ENCODE results near the gene MAT2A.

The MAT2A gene

GRCh38 chr2:85525029-85525428 lies 13.9 kb upstream of the MAT2A start:
- no peak overlapping the region for H3K4me3 ChIP-seq (ENCODE audit: low read length)
- DNase-seq (ENCODE audit: low read depth): no peak
- no peak for TF ChIP-seq CTCF (IDR thresholded peaks at IDR 0.05; ENCODE audit: insufficient read depth, low read depth, low read length, missing control alignments)

- TF ChIP-seq CTCF (IDR thresholded peaks at IDR 0.05; ENCODE audit: insufficient read depth, low read depth, low read length, missing control alignments): no peak
- DNase-seq (ENCODE audit: low read depth): no peak
- H3K4me3 ChIP-seq (ENCODE audit: low read length): no peak overlapping the region
Observed at GRCh38 chr2:85525567-85525966, 13.4 kb upstream of the MAT2A start.

- no peak for TF ChIP-seq CTCF (IDR thresholded peaks at IDR 0.05; ENCODE audit: insufficient read depth, low read depth, low read length, missing control alignments)
- H3K4me3 ChIP-seq (ENCODE audit: low read length): no peak overlapping the region
- no peak for DNase-seq (ENCODE audit: low read depth)
Observed at GRCh38 chr2:85527787-85528186, 11.2 kb upstream of the MAT2A start.

- DNase-seq (ENCODE audit: low read depth): no peak
- H3K4me3 ChIP-seq (ENCODE audit: low read length): no peak overlapping the region
- no peak for TF ChIP-seq CTCF (IDR thresholded peaks at IDR 0.05; ENCODE audit: insufficient read depth, low read depth, low read length, missing control alignments)
Observed at GRCh38 chr2:85528355-85528754, 10.6 kb upstream of the MAT2A start.

GRCh38 chr2:85529809-85530208 lies 9.2 kb upstream of the MAT2A start:
- TF ChIP-seq CTCF (IDR thresholded peaks at IDR 0.05; ENCODE audit: insufficient read depth, low read depth, low read length, missing control alignments): no peak
- H3K4me3 ChIP-seq (ENCODE audit: low read length): no peak overlapping the region
- no peak for DNase-seq (ENCODE audit: low read depth)

- no peak for TF ChIP-seq CTCF (IDR thresholded peaks at IDR 0.05; ENCODE audit: insufficient read depth, low read depth, low read length, missing control alignments)
- peak; percentile 65 for DNase-seq (ENCODE audit: low read depth)
- H3K4me3 ChIP-seq (ENCODE audit: low read length): no peak overlapping the region
Observed at GRCh38 chr2:85531589-85531988, 7.4 kb upstream of the MAT2A start.

GRCh38 chr2:85534099-85534498 lies 4.9 kb upstream of the MAT2A start:
- TF ChIP-seq CTCF (IDR thresholded peaks at IDR 0.05; ENCODE audit: insufficient read depth, low read depth, low read length, missing control alignments): no peak
- DNase-seq (ENCODE audit: low read depth): no peak
- H3K4me3 ChIP-seq (ENCODE audit: low read length): no peak overlapping the region
